T-helper 1 cell (primary cell): Measurements from ENCODE around the gene ANO6.
"Not testable (repeated sequence)": the region's sequence is repeated elsewhere in the genome, so short reads cannot be mapped to it uniquely, and the experiment has no call there.

ENCODE experiments used
- DNase-seq, 5 donors: peaks; one replicate each; pipeline ENCODE4 v3.0.0-alpha.2; 2012 to 2020
- total RNA-seq, 4 donors: gene quantifications; one replicate each; lab custom pipeline; 2026; lab: John Stamatoyannopoulos, UW

Gene ANO6
- 73.1 to 95.3 (median 78.4) reads per million in 4 donors for total RNA-seq

GRCh38 chr12:45215419-45216229, at the start of gene ANO6:
ANO6 (plus strand) TSS chr12:45216095; CDS start chr12:45216322, 227 bp downstream.
- DNase-seq: peak; percentile 52 to 80 (median 69)

- DNase-seq: no peak
Measured at GRCh38 chr12:45168976-45169375, 46.9 kb upstream of the ANO6 start.

GRCh38 chr12:45170456-45171042, 45.3 kb upstream of the ANO6 start:
- DNase-seq: peak; percentile 48 to 72 (median 60)

GRCh38 chr12:45173293-45173692, 42.6 kb upstream of the ANO6 start:
- not testable (repeated sequence) for DNase-seq

GRCh38 chr12:45174595-45174994, 41.3 kb upstream of the ANO6 start:
- DNase-seq: no peak

- no peak for DNase-seq
Measured at GRCh38 chr12:45178771-45179170, 37.1 kb upstream of the ANO6 start.

- DNase-seq: no peak
Measured at GRCh38 chr12:45182511-45182910, 33.4 kb upstream of the ANO6 start.

GRCh38 chr12:45183246-45183645, 32.6 kb upstream of the ANO6 start:
- DNase-seq: no peak

GRCh38 chr12:45184147-45184963, 31.5 kb upstream of the ANO6 start:
- DNase-seq: no peak

- DNase-seq: no peak
Measured at GRCh38 chr12:45186762-45187161, 29.1 kb upstream of the ANO6 start.

- DNase-seq: no peak
Measured at GRCh38 chr12:45189766-45190403, 26.0 kb upstream of the ANO6 start.

- DNase-seq: no peak
Measured at GRCh38 chr12:45191239-45191638, 24.7 kb upstream of the ANO6 start.

GRCh38 chr12:45192707-45193106, 23.2 kb upstream of the ANO6 start:
- DNase-seq: no peak

GRCh38 chr12:45200491-45201043, 15.3 kb upstream of the ANO6 start:
- DNase-seq: peak in 1 of 5 donors; percentile 31

- no peak for DNase-seq
Measured at GRCh38 chr12:45203767-45204166, 12.1 kb upstream of the ANO6 start.

- DNase-seq: no peak
Measured at GRCh38 chr12:45204757-45205156, 11.1 kb upstream of the ANO6 start.

- no peak for DNase-seq
Measured at GRCh38 chr12:45205165-45205825, 10.6 kb upstream of the ANO6 start.

- DNase-seq: no peak
Measured at GRCh38 chr12:45208604-45209487, 7.0 kb upstream of the ANO6 start.

GRCh38 chr12:45209784-45210183, 6.1 kb upstream of the ANO6 start:
- no peak for DNase-seq

GRCh38 chr12:45212064-45212463, 3.8 kb upstream of the ANO6 start:
- DNase-seq: no peak

GRCh38 chr12:45213107-45213506, 2.8 kb upstream of the ANO6 start:
- no peak for DNase-seq
